Spleen (tissue), 7 donors: ENCODE results near the gene NIPAL4.

Source experiments
- CTCF ChIP-seq, 11 experiments: fragments of 200-600 bp in 7 of 11; fragments of 450-650 bp in 4 of 11; sonication (generic) in 4 of 11; IDR thresholded peaks in 8 of 11; conservative IDR thresholded peaks in 3 of 11; 1 replicate in 7 of 11; 2 replicates in 4 of 11; pipeline versions ENCODE4 v1.4.0 to v1.8.0; 2016 to 2021; ENCODE audit warnings: antibody characterized with exemption in 11 of 11, inconsistent platforms in 4 of 11, mild to moderate bottlenecking in 1 of 11
- POLR2A ChIP-seq, 3 donors: fragments of 450-650 bp; IDR thresholded peaks; one replicate each; pipeline ENCODE4 v1.5.1; 2017; ENCODE audit warnings: antibody characterized with exemption in 3 of 3, mild to moderate bottlenecking in 1 of 3
- donor health status: DM: no; HTN: no; CAD: no; lungs with moderate emphysema.
- donor health status: DM: no; HTN: no; CAD: no.
- donor health status: DM: no; HTN: no; CAD: no.

DNA sequence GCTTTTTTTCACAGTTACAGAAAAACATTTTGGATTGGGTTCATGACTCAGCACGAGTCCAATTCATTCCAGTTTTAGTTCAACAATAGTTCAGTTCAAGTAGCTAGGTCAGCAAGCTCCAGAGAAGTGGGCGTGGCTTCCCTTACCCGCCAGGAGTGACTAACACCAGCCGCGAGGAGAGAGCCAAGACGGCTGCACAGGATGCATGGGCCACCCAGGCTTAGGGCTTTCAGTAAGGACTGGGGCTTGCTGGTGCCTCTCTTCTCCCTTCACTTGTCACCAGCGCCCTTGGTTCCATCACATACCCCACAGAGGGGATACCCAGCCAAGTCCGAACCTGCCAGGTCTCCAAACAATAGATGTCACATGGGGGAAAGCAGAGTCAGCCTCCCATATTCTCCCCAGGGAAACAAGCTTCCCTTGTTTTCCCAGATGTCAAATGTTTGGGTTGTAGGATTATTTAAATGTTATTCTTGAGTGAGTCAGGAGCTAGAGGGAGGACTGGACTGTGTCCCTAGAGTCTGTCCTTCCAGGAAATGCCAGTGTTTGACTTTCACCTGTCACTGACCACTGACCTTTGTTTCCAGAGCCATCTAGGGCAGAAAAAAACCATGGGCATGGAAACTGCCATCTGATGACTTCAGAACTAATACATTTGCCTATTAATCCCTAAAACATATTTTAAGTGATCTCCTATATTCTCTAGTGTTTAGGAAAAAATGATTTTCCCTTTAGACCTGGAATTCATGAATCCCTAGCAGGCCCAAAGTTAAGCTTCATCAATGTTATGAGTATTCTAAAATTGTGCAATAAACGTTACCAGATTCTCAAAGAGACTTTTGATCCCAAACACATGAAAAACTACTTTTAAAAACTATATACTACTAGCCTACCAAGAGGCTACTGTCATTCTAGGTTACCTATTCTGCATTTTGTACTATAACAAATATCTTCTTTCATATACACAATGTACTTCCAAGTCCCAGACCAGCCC, 51.9 kb downstream of the NIPAL4 start:
- no peak for TF ChIP-seq POLR2A (IDR thresholded peaks at IDR 0.05)
- no peak for TF ChIP-seq CTCF (IDR thresholded peaks at IDR 0.05 in 8 of 11, conservative IDR thresholded peaks at IDR 0.05 in 3 of 11)
